Measurements from ENCODE around the gene MAPK12. TPM values are rescaled to one million over a fixed set of nuclear protein-coding genes. Genes with fewer than 3 reads are reported as not detected.

Gene MAPK12
- total and polyA plus RNA-seq, 2 of the 8 experiments (the other 6 are each of a cell fraction or from before 2014, with no cell fraction given): 17.3 to 20.3 TPM

GRCh38 chr22:50256258-50256862 lies 5.1 kb downstream of the MAPK12 start (continued):
- TF ChIP-seq ZNF274 (IDR thresholded peaks at IDR 0.05; ENCODE audit: borderline replicate concordance, extremely low read depth, low read length): no peak
- no peak for TF ChIP-seq SUZ12 (IDR thresholded peaks at IDR 0.05; ENCODE audit: low read length)

Data from H1 (cell line).